Liver (tissue), 9 donors: ENCODE data around the gene KCNMA1. TPM values are rescaled to one million over a fixed set of nuclear protein-coding genes. Genes with fewer than 3 reads are reported as not detected.

Experiments
- DNase-seq: peaks from one replicate; pipeline ENCODE4 v3.0.0-alpha.2; 2017; ENCODE audit warnings: low spot score
- H3K27ac ChIP-seq, 2 donors: one replicate each; pipeline ENCODE4 v1.7.0; 2013; ENCODE audit warnings: inconsistent platforms in 2 of 2, low read length in 2 of 2, control low read depth in 1 of 2, low read depth in 1 of 2, mild to moderate bottlenecking in 1 of 2
- H3K27me3 ChIP-seq, 4 donors: one replicate each; pipeline versions ENCODE4 v1.6.1 to v1.7.0; 2013; ENCODE audit warnings: low read length in 3 of 4, inconsistent platforms in 1 of 4, mild to moderate bottlenecking in 1 of 4, moderate library complexity in 1 of 4; ENCODE audit not compliant: control insufficient read depth in 4 of 4, insufficient read depth in 4 of 4
- H3K36me3 ChIP-seq, 4 donors: one replicate each; pipeline versions ENCODE4 v1.6.1 to v1.7.0; 2013; ENCODE audit warnings: low read length in 3 of 4, mild to moderate bottlenecking in 3 of 4, low read depth in 1 of 4, moderate library complexity in 1 of 4; ENCODE audit not compliant: control insufficient read depth in 4 of 4, insufficient read depth in 3 of 4
- H3K4me1 ChIP-seq, 4 donors: one replicate each; pipeline versions ENCODE4 v1.6.1 to v1.7.0; 2013; ENCODE audit warnings: low read length in 3 of 4, mild to moderate bottlenecking in 3 of 4, moderate library complexity in 1 of 4; ENCODE audit not compliant: control insufficient read depth in 4 of 4, insufficient read depth in 4 of 4
- H3K4me3 ChIP-seq, 3 donors: one replicate each; pipeline versions ENCODE4 v1.6.1 to v1.7.0; 2013; ENCODE audit warnings: low read length in 3 of 3, control low read depth in 1 of 3, low read depth in 1 of 3, mild to moderate bottlenecking in 1 of 3
- H3K9ac ChIP-seq, 2 donors: one replicate each; pipeline ENCODE4 v1.7.0; 2013; ENCODE audit warnings: low read length in 2 of 2, mild to moderate bottlenecking in 2 of 2, moderate library complexity in 2 of 2, control low read depth in 1 of 2, low read depth in 1 of 2
- H3K9me3 ChIP-seq, 4 donors: one replicate each; pipeline versions ENCODE4 v1.6.1 to v1.7.0; 2013; ENCODE audit warnings: low read length in 3 of 4; ENCODE audit not compliant: control insufficient read depth in 4 of 4
- EGR1 ChIP-seq, 2 donors: IDR thresholded peaks; 2 replicates each; pipeline ENCODE4 v1.6.1; 2016 to 2018; ENCODE audit warnings: antibody characterized with exemption in 2 of 2, low read depth in 2 of 2
- FOXA1 ChIP-seq: IDR thresholded peaks from 2 replicates; pipeline ENCODE4 v1.6.1; 2016; ENCODE audit warnings: antibody characterized with exemption
- FOXA2 ChIP-seq: IDR thresholded peaks from 2 replicates; pipeline ENCODE4 v1.6.1; 2016; ENCODE audit warnings: antibody characterized with exemption
- GABPA ChIP-seq, 2 donors: IDR thresholded peaks in 1 of 2; conservative IDR thresholded peaks in 1 of 2; 2 replicates each; pipeline ENCODE4 v1.6.1; 2016; ENCODE audit warnings: antibody characterized with exemption in 2 of 2, mild to moderate bottlenecking in 1 of 2, moderate library complexity in 1 of 2
- HNF4A ChIP-seq, 2 donors: conservative IDR thresholded peaks; 2 replicates each; pipeline ENCODE4 v1.6.1; 2016; ENCODE audit warnings: antibody characterized with exemption in 2 of 2, mild to moderate bottlenecking in 2 of 2
- HNF4G ChIP-seq: IDR thresholded peaks from 2 replicates; pipeline ENCODE4 v1.6.1; 2016; ENCODE audit warnings: antibody characterized with exemption
- JUND ChIP-seq, 2 donors: IDR thresholded peaks; 2 replicates each; pipeline ENCODE4 v1.6.1; 2016; ENCODE audit warnings: antibody characterized with exemption in 2 of 2
- NR2F2 ChIP-seq: IDR thresholded peaks from 2 replicates; pipeline ENCODE4 v1.6.1; 2016; ENCODE audit warnings: antibody characterized with exemption
- RAD21 ChIP-seq, 2 donors: IDR thresholded peaks; 2 replicates each; pipeline ENCODE4 v1.6.1; 2016; ENCODE audit warnings: antibody characterized with exemption in 2 of 2, mild to moderate bottlenecking in 2 of 2
- RXRA ChIP-seq, 2 donors: IDR thresholded peaks; 2 replicates each; pipeline ENCODE4 v1.6.1; 2017 to 2018; ENCODE audit warnings: antibody characterized with exemption in 2 of 2, mild to moderate bottlenecking in 1 of 2
- SP1 ChIP-seq: IDR thresholded peaks from 2 replicates; pipeline ENCODE4 v1.6.1; 2018; ENCODE audit warnings: antibody characterized with exemption, mild to moderate bottlenecking
- TAF1 ChIP-seq: conservative IDR thresholded peaks from 2 replicates; pipeline ENCODE4 v1.6.1; 2016; ENCODE audit warnings: antibody characterized with exemption, mild to moderate bottlenecking
- YY1 ChIP-seq: IDR thresholded peaks from 2 replicates; pipeline ENCODE4 v1.6.1; 2016; ENCODE audit warnings: antibody characterized with exemption, mild to moderate bottlenecking
- WGBS: extraction: QIAGEN DNeasy Blood & Tissue Kit; methylation state at CpG from one replicate; pipeline ENCODE4 v1.1.7; 2013; 5-methylcytosine and 5-hydroxymethylcytosine counted together
- polyA plus RNA-seq, 2 donors: library from polyadenylated mRNA; stranded (reverse) in 1 of 2; unstranded in 1 of 2; fragments of 200-250 nt in 1 of 2; fragments of >200 nt in 1 of 2; fragmentation: Nextera tagmentation in 1 of 2; extraction: Ambion mirVana in 1 of 2; gene quantifications; one replicate each; pipeline versions ENCODE4 v1.2.1 to v1.2.3, GENCODE V29; 2013 to 2015
- total RNA-seq, 2 donors: library from RNA; depleted of rRNA; stranded (reverse); fragments of >200 nt; gene quantifications; one replicate each; pipeline ENCODE4 v1.2.3, GENCODE V29; 2014
- TF ChIP-seq, protein P1 (sequence below): IDR thresholded peaks from 2 replicates; pipeline ENCODE4 v1.6.1; 2016; ENCODE audit warnings: antibody characterized with exemption, mild to moderate bottlenecking
- TF ChIP-seq, protein P2 (sequence below): IDR thresholded peaks from 2 replicates; pipeline ENCODE4 v1.6.1; 2016; ENCODE audit warnings: antibody characterized with exemption
- TF ChIP-seq, protein P3 (sequence below): fragments of 150-350 bp; IDR thresholded peaks from 2 replicates; pipeline ENCODE4 v1.5.1; 2017; ENCODE audit warnings: improper control_type of control experiment, low read depth, low read length; ENCODE audit not compliant: missing input control
- TF ChIP-seq, protein P4 (sequence below): IDR thresholded peaks from 2 replicates; pipeline ENCODE4 v1.6.1; 2016; ENCODE audit warnings: antibody characterized with exemption
- TF ChIP-seq, protein P5 (sequence below): IDR thresholded peaks from 2 replicates; pipeline ENCODE4 v1.6.1; 2016; ENCODE audit warnings: antibody characterized with exemption
- donor health status: healthy.
- donor health status: healthy.
- donor health status: healthy.
- donor health status: healthy.
- donor health status: healthy.

Gene KCNMA1
- total and polyA plus RNA-seq, 4 donors: 2.5 to 9.7 (median 4.7) TPM

DNA sequence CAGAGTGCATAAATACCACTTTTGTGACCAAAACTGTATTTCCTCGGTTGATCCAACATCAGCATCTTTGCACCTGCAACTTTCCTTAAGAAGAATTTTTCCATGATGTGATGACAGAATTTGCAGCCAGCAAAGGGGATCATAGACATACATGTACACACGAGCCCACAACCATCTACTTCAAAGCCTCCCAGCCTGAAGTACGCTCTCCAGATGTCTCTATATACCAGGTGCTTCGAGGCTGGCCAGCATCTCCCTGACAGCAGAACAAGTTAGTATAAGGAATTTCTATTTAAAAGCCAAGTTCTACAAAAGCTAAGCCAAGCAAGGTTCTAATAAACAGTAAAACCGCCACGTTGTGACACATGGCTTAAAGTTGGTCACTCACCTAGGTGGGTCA lies 328.5 kb downstream of the KCNMA1 start:
- Histone ChIP-seq H3K36me3 (no peaks in the 10 kb centered on the region), H3K9me3 (no peaks in the 10 kb centered on the region), H3K27me3 (no peaks in the 10 kb centered on the region), H3K4me3 (no peak overlapping the region), H3K4me1 (peaks cover 0 to 7% (median 4%) of the 10 kb centered on the region in 4 donors), H3K27ac (no peak overlapping the region), H3K9ac (no peak overlapping the region)
- TF ChIP-seq FOXA2 (no peak), GABPA (IDR thresholded peaks at IDR 0.05 in 1 of 2, conservative IDR thresholded peaks at IDR 0.05 in 1 of 2) (no peak), HNF4G (no peak), HNF4A (conservative IDR thresholded peaks at IDR 0.05) (no peak), FOXA1 (no peak), YY1 (no peak), RAD21 (IDR thresholded peaks at IDR 0.05) (no peak), SP1 (no peak), RXRA (IDR thresholded peaks at IDR 0.05) (no peak), TAF1 (no peak), JUND (IDR thresholded peaks at IDR 0.05) (no peak), NR2F2 (no peak), EGR1 (IDR thresholded peaks at IDR 0.05; ENCODE audit: low read depth in 2 of 2) (no peak)
- TF ChIP-seq, protein P1, sequence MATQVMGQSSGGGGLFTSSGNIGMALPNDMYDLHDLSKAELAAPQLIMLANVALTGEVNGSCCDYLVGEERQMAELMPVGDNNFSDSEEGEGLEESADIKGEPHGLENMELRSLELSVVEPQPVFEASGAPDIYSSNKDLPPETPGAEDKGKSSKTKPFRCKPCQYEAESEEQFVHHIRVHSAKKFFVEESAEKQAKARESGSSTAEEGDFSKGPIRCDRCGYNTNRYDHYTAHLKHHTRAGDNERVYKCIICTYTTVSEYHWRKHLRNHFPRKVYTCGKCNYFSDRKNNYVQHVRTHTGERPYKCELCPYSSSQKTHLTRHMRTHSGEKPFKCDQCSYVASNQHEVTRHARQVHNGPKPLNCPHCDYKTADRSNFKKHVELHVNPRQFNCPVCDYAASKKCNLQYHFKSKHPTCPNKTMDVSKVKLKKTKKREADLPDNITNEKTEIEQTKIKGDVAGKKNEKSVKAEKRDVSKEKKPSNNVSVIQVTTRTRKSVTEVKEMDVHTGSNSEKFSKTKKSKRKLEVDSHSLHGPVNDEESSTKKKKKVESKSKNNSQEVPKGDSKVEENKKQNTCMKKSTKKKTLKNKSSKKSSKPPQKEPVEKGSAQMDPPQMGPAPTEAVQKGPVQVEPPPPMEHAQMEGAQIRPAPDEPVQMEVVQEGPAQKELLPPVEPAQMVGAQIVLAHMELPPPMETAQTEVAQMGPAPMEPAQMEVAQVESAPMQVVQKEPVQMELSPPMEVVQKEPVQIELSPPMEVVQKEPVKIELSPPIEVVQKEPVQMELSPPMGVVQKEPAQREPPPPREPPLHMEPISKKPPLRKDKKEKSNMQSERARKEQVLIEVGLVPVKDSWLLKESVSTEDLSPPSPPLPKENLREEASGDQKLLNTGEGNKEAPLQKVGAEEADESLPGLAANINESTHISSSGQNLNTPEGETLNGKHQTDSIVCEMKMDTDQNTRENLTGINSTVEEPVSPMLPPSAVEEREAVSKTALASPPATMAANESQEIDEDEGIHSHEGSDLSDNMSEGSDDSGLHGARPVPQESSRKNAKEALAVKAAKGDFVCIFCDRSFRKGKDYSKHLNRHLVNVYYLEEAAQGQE: no peak
- TF ChIP-seq, protein P2, sequence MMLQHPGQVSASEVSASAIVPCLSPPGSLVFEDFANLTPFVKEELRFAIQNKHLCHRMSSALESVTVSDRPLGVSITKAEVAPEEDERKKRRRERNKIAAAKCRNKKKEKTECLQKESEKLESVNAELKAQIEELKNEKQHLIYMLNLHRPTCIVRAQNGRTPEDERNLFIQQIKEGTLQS: no peak
- TF ChIP-seq, protein P3, sequence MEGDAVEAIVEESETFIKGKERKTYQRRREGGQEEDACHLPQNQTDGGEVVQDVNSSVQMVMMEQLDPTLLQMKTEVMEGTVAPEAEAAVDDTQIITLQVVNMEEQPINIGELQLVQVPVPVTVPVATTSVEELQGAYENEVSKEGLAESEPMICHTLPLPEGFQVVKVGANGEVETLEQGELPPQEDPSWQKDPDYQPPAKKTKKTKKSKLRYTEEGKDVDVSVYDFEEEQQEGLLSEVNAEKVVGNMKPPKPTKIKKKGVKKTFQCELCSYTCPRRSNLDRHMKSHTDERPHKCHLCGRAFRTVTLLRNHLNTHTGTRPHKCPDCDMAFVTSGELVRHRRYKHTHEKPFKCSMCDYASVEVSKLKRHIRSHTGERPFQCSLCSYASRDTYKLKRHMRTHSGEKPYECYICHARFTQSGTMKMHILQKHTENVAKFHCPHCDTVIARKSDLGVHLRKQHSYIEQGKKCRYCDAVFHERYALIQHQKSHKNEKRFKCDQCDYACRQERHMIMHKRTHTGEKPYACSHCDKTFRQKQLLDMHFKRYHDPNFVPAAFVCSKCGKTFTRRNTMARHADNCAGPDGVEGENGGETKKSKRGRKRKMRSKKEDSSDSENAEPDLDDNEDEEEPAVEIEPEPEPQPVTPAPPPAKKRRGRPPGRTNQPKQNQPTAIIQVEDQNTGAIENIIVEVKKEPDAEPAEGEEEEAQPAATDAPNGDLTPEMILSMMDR: no peak
- TF ChIP-seq, protein P4, sequence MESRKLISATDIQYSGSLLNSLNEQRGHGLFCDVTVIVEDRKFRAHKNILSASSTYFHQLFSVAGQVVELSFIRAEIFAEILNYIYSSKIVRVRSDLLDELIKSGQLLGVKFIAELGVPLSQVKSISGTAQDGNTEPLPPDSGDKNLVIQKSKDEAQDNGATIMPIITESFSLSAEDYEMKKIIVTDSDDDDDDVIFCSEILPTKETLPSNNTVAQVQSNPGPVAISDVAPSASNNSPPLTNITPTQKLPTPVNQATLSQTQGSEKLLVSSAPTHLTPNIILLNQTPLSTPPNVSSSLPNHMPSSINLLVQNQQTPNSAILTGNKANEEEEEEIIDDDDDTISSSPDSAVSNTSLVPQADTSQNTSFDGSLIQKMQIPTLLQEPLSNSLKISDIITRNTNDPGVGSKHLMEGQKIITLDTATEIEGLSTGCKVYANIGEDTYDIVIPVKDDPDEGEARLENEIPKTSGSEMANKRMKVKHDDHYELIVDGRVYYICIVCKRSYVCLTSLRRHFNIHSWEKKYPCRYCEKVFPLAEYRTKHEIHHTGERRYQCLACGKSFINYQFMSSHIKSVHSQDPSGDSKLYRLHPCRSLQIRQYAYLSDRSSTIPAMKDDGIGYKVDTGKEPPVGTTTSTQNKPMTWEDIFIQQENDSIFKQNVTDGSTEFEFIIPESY: no peak
- TF ChIP-seq, protein P5, sequence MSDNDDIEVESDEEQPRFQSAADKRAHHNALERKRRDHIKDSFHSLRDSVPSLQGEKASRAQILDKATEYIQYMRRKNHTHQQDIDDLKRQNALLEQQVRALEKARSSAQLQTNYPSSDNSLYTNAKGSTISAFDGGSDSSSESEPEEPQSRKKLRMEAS: no peak
- DNase-seq: no peak
- 88% methylated on average over 6 of the region's 6 CpGs for WGBS
